NB4 (cell line): Measurements from ENCODE around the gene HLF.

Experiments
- POLR2A ChIP-seq: IDR thresholded peaks from 2 replicates; pipeline ENCODE4 v1.6.1; 2011; ENCODE audit warnings: mild to moderate bottlenecking; ENCODE audit not compliant: insufficient read length; ENCODE audit errors: extremely low read depth
- TF ChIP-seq, protein P1 (sequence below): IDR thresholded peaks from one replicate; pipeline ENCODE4 v1.5.1; 2012; ENCODE audit warnings: low read depth, low read length

DNA sequence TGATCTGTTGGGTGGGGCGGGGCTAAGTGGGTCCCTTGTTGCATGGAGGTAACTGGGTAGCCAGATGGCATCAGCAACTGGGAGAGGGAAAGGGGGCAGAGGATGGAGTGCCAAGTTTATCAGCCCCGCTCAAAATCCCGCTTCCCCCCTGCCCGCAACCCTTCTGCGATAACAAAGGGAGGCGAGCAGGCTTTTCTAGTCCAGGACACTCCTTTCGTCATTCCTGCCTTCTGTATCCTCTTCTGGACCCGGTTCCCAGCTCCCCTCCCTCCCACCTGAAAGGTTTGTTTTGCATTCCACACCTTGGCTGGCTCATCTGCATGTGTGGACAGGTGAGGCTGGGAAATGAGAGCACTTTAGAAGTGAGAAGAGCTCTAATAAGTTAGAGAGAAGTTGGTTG, 53.3 kb downstream of the HLF start:
- TF ChIP-seq, protein P1, sequence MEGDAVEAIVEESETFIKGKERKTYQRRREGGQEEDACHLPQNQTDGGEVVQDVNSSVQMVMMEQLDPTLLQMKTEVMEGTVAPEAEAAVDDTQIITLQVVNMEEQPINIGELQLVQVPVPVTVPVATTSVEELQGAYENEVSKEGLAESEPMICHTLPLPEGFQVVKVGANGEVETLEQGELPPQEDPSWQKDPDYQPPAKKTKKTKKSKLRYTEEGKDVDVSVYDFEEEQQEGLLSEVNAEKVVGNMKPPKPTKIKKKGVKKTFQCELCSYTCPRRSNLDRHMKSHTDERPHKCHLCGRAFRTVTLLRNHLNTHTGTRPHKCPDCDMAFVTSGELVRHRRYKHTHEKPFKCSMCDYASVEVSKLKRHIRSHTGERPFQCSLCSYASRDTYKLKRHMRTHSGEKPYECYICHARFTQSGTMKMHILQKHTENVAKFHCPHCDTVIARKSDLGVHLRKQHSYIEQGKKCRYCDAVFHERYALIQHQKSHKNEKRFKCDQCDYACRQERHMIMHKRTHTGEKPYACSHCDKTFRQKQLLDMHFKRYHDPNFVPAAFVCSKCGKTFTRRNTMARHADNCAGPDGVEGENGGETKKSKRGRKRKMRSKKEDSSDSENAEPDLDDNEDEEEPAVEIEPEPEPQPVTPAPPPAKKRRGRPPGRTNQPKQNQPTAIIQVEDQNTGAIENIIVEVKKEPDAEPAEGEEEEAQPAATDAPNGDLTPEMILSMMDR = no peak
- TF ChIP-seq POLR2A = no peak
